Activated CD4-positive, alpha-beta memory T cell treated with anti-CD3 and anti-CD28 coated beads for 36 hours (primary cell): ENCODE measurements around the gene TACR1. TPM values are rescaled to one million over a fixed set of nuclear protein-coding genes. Genes with fewer than 3 reads are reported as not detected.
"Not testable (repeated sequence)": the region's sequence is repeated elsewhere in the genome, so short reads cannot be mapped to it uniquely, and the experiment has no call there.

Experiments
- CTCF ChIA-PET: fragments of 350-600 bp; sonication (Branson Sonifier 250); formaldehyde crosslinking; loops from one replicate; lab custom pipeline; 2021; ENCODE audit warnings: antibody characterized with exemption, inconsistent platforms; lab: Charles Lee
- POLR2A ChIA-PET: fragments of 350-600 bp; sonication (Branson Sonifier 250); formaldehyde crosslinking; loops from one replicate; lab custom pipeline; 2021; ENCODE audit warnings: antibody characterized with exemption; lab: Charles Lee
- DNase-seq: peaks from one replicate; pipeline ENCODE4 v3.0.0-alpha.2; 2020
- H3K27ac Mint-ChIP-seq: one replicate; pipeline ENCODE4 v1.8.0; 2021; ENCODE audit warnings: mixed read lengths
- H3K27me3 Mint-ChIP-seq: one replicate; pipeline ENCODE4 v1.8.0; 2021; ENCODE audit warnings: mixed read lengths
- H3K36me3 Mint-ChIP-seq: one replicate; pipeline ENCODE4 v1.8.0; 2021; ENCODE audit warnings: mixed read lengths
- H3K4me1 Mint-ChIP-seq: one replicate; pipeline ENCODE4 v1.8.0; 2021; ENCODE audit warnings: low read depth, mixed read lengths
- H3K4me3 Mint-ChIP-seq: one replicate; pipeline ENCODE4 v1.8.0; 2021; ENCODE audit warnings: mild to moderate bottlenecking, mixed read lengths
- H3K9me3 Mint-ChIP-seq: one replicate; pipeline ENCODE4 v1.8.0; 2021; ENCODE audit warnings: mixed read lengths
- intact Hi-C: fragments of 100-400 bp; cut with micrococcal nuclease; formaldehyde crosslinking; loops from one replicate; pipeline ENCODE4 v1.15.1; 2023
- total RNA-seq, 2 experiments: library from RNA; stranded (reverse); gene quantifications; one replicate each; pipeline ENCODE4 v1.2.3, GENCODE V29; 2021

TACR1 gene
- total RNA-seq = not detected

- ChIA-PET CTCF (interaction anchor here (0.6 to 1.6 kb wide), 10 partner anchors 11 to 1919 kb away, joined by 3 to 8 read pairs (median 3); no protein-coding TSS in a partner anchor), POLR2A (no interaction called here)
- intact Hi-C loops = no loop called here
- H3K27ac Mint-ChIP-seq = no peak within 1 kb of the TSS
- H3K4me3 Mint-ChIP-seq = peak within 1 kb of the TSS; percentile 54
- H3K27me3 Mint-ChIP-seq = peaks cover 48% of the 10 kb centered on the region
- DNase-seq = peak; percentile 65
- no peaks in the 10 kb centered on the region for H3K9me3 Mint-ChIP-seq
- peaks cover 9% of the 10 kb centered on the region for H3K4me1 Mint-ChIP-seq
- H3K36me3 Mint-ChIP-seq = no peaks in the 10 kb centered on the region
Observed at GRCh38 chr2:75199428-75200011, at the start of gene TACR1. Gene TACR1, minus strand, starts transcription at chr2:75199520. Its CDS starts 586 bp downstream, at chr2:75198934.

GRCh38 chr2:75248581-75248980 lies 49.3 kb upstream of the TACR1 start:
- intact Hi-C loops, CTCF ChIA-PET, POLR2A ChIA-PET: not testable (repeated sequence)

GRCh38 chr2:75246441-75247167 lies 47.3 kb upstream of the TACR1 start:
- ChIA-PET POLR2A (no interaction called here), CTCF (no interaction called here)
- no peaks in the 10 kb centered on the region for H3K4me1 Mint-ChIP-seq
- DNase-seq = no peak
- no peak overlapping the region for H3K4me3 Mint-ChIP-seq
- H3K9me3 Mint-ChIP-seq = peaks cover 12% of the 10 kb centered on the region
- H3K36me3 Mint-ChIP-seq = no peaks in the 10 kb centered on the region
- no peak overlapping the region for H3K27ac Mint-ChIP-seq
- H3K27me3 Mint-ChIP-seq = peaks cover 4% of the 10 kb centered on the region
- intact Hi-C loops = no loop called here

More at GRCh38 chr2:75248581-75248980, 49.3 kb upstream of the TACR1 start:
- not testable (repeated sequence) for H3K27ac Mint-ChIP-seq, H3K27me3 Mint-ChIP-seq, H3K4me3 Mint-ChIP-seq, H3K9me3 Mint-ChIP-seq, DNase-seq, H3K4me1 Mint-ChIP-seq, H3K36me3 Mint-ChIP-seq

- intact Hi-C loops = no loop called here
- ChIA-PET CTCF (no interaction called here), POLR2A (no interaction called here)
- no peaks in the 10 kb centered on the region for H3K4me1 Mint-ChIP-seq
- peaks cover 9% of the 10 kb centered on the region for H3K9me3 Mint-ChIP-seq
- DNase-seq = no peak
- H3K27me3 Mint-ChIP-seq = peaks cover 7% of the 10 kb centered on the region
- H3K27ac Mint-ChIP-seq = no peak overlapping the region
- no peak overlapping the region for H3K4me3 Mint-ChIP-seq
- H3K36me3 Mint-ChIP-seq = no peaks in the 10 kb centered on the region
Observed at GRCh38 chr2:75243219-75243618, 43.9 kb upstream of the TACR1 start.

GRCh38 chr2:75241696-75242095 lies 42.4 kb upstream of the TACR1 start:
- H3K27ac Mint-ChIP-seq = no peak overlapping the region
- no peaks in the 10 kb centered on the region for H3K4me1 Mint-ChIP-seq
- intact Hi-C loops = no loop called here
- ChIA-PET POLR2A (no interaction called here), CTCF (interaction anchor here (0.6 to 2.0 kb wide), 2 partner anchors 42 to 323 kb away, joined by 4 to 7 read pairs; no protein-coding TSS in a partner anchor)
- H3K4me3 Mint-ChIP-seq = no peak overlapping the region
- DNase-seq = no peak
- H3K9me3 Mint-ChIP-seq = peaks cover 9% of the 10 kb centered on the region
- no peaks in the 10 kb centered on the region for H3K36me3 Mint-ChIP-seq
- H3K27me3 Mint-ChIP-seq = peaks cover 7% of the 10 kb centered on the region

GRCh38 chr2:75238670-75239330 lies 39.5 kb upstream of the TACR1 start:
- Mint-ChIP-seq H3K9me3 (peaks cover 9% of the 10 kb centered on the region), H3K27ac (no peak overlapping the region), H3K36me3 (no peaks in the 10 kb centered on the region), H3K4me3 (no peak overlapping the region), H3K27me3 (peaks cover 2% of the 10 kb centered on the region), H3K4me1 (no peaks in the 10 kb centered on the region)
- no peak for DNase-seq
- ChIA-PET POLR2A (no interaction called here), CTCF (no interaction called here)
- intact Hi-C loops = no loop called here

- CTCF ChIA-PET = no interaction called here
- Mint-ChIP-seq H3K27me3 (peaks cover 2% of the 10 kb centered on the region), H3K4me1 (no peaks in the 10 kb centered on the region), H3K9me3 (peaks cover 5% of the 10 kb centered on the region), H3K27ac (no peak overlapping the region), H3K4me3 (no peak overlapping the region), H3K36me3 (no peaks in the 10 kb centered on the region)
- no peak for DNase-seq
- POLR2A ChIA-PET = no interaction called here
- intact Hi-C loops = no loop called here
Observed at GRCh38 chr2:75237296-75237695, 38.0 kb upstream of the TACR1 start.

GRCh38 chr2:75233965-75234364 lies 34.6 kb upstream of the TACR1 start:
- ChIA-PET CTCF (no interaction called here), POLR2A (no interaction called here)
- H3K4me1 Mint-ChIP-seq = no peaks in the 10 kb centered on the region
- no peak overlapping the region for H3K4me3 Mint-ChIP-seq
- no peak for DNase-seq
- peaks cover 2% of the 10 kb centered on the region for H3K27me3 Mint-ChIP-seq
- H3K9me3 Mint-ChIP-seq = no peaks in the 10 kb centered on the region
- H3K36me3 Mint-ChIP-seq = no peaks in the 10 kb centered on the region
- intact Hi-C loops = no loop called here
- H3K27ac Mint-ChIP-seq = no peak overlapping the region

GRCh38 chr2:75226617-75227016 lies 27.3 kb upstream of the TACR1 start:
- H3K4me1 Mint-ChIP-seq = no peaks in the 10 kb centered on the region
- DNase-seq = no peak
- H3K27me3 Mint-ChIP-seq = peaks cover 5% of the 10 kb centered on the region
- H3K36me3 Mint-ChIP-seq = no peaks in the 10 kb centered on the region
- no peak overlapping the region for H3K4me3 Mint-ChIP-seq
- intact Hi-C loops = no loop called here
- H3K9me3 Mint-ChIP-seq = no peaks in the 10 kb centered on the region
- POLR2A ChIA-PET = no interaction called here
- H3K27ac Mint-ChIP-seq = no peak overlapping the region
- CTCF ChIA-PET = no interaction called here

GRCh38 chr2:75226099-75226498 lies 26.8 kb upstream of the TACR1 start:
- Mint-ChIP-seq H3K36me3 (no peaks in the 10 kb centered on the region), H3K4me3 (no peak overlapping the region), H3K4me1 (no peaks in the 10 kb centered on the region), H3K27ac (no peak overlapping the region), H3K27me3 (peaks cover 5% of the 10 kb centered on the region), H3K9me3 (no peaks in the 10 kb centered on the region)
- POLR2A ChIA-PET = no interaction called here
- intact Hi-C loops = no loop called here
- CTCF ChIA-PET = no interaction called here
- no peak for DNase-seq

GRCh38 chr2:75224636-75225094 lies 25.3 kb upstream of the TACR1 start:
- H3K4me3 Mint-ChIP-seq = no peak overlapping the region
- H3K27me3 Mint-ChIP-seq = peaks cover 5% of the 10 kb centered on the region
- no peak overlapping the region for H3K27ac Mint-ChIP-seq
- H3K36me3 Mint-ChIP-seq = no peaks in the 10 kb centered on the region
- no peak for DNase-seq
- ChIA-PET POLR2A (no interaction called here), CTCF (no interaction called here)
- intact Hi-C loops = no loop called here
- H3K4me1 Mint-ChIP-seq = no peaks in the 10 kb centered on the region
- H3K9me3 Mint-ChIP-seq = no peaks in the 10 kb centered on the region

GRCh38 chr2:75222527-75222926 lies 23.2 kb upstream of the TACR1 start:
- CTCF ChIA-PET = no interaction called here
- H3K27ac Mint-ChIP-seq = no peak overlapping the region
- intact Hi-C loops = no loop called here

More at GRCh38 chr2:75222527-75222926, 23.2 kb upstream of the TACR1 start:
- POLR2A ChIA-PET = no interaction called here
- Mint-ChIP-seq H3K27me3 (peaks cover 5% of the 10 kb centered on the region), H3K36me3 (no peaks in the 10 kb centered on the region), H3K4me1 (no peaks in the 10 kb centered on the region), H3K4me3 (no peak overlapping the region), H3K9me3 (no peaks in the 10 kb centered on the region)
- DNase-seq = no peak
